Fibroblast of villous mesenchyme (primary cell): Measurements from ENCODE around the gene MINDY3. TPM values are rescaled to one million over a fixed set of nuclear protein-coding genes. Genes with fewer than 3 reads are reported as not detected.

ENCODE experiments used
- DNase-seq: peaks from one replicate; pipeline ENCODE4 v3.0.0-alpha.2; 2010; ENCODE audit warnings: low read depth
- H3K4me3 ChIP-seq: 2 replicates; pipeline ENCODE4 v1.5.1; 2011; ENCODE audit warnings: low read depth, mild to moderate bottlenecking, low read length
- total RNA-seq: library from RNA; depleted of rRNA; stranded (reverse); fragments of >200 nt; gene quantifications from 2 replicates; pipeline ENCODE4 v1.2.3, GENCODE V29; 2012
- TF ChIP-seq, protein P1 (sequence below): IDR thresholded peaks from 2 replicates; pipeline ENCODE4 v1.5.1; 2012; ENCODE audit warnings: low read depth, mild to moderate bottlenecking, low read length; ENCODE audit not compliant: insufficient read depth

MINDY3 gene
- total RNA-seq, 1 donor: 39.7 TPM

- H3K4me3 ChIP-seq: no peak overlapping the region
- TF ChIP-seq, protein P1, sequence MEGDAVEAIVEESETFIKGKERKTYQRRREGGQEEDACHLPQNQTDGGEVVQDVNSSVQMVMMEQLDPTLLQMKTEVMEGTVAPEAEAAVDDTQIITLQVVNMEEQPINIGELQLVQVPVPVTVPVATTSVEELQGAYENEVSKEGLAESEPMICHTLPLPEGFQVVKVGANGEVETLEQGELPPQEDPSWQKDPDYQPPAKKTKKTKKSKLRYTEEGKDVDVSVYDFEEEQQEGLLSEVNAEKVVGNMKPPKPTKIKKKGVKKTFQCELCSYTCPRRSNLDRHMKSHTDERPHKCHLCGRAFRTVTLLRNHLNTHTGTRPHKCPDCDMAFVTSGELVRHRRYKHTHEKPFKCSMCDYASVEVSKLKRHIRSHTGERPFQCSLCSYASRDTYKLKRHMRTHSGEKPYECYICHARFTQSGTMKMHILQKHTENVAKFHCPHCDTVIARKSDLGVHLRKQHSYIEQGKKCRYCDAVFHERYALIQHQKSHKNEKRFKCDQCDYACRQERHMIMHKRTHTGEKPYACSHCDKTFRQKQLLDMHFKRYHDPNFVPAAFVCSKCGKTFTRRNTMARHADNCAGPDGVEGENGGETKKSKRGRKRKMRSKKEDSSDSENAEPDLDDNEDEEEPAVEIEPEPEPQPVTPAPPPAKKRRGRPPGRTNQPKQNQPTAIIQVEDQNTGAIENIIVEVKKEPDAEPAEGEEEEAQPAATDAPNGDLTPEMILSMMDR: no peak
- no peak for DNase-seq
Observed at GRCh38 chr10:15868006-15868405, 7.7 kb upstream of the MINDY3 start.

DNA sequence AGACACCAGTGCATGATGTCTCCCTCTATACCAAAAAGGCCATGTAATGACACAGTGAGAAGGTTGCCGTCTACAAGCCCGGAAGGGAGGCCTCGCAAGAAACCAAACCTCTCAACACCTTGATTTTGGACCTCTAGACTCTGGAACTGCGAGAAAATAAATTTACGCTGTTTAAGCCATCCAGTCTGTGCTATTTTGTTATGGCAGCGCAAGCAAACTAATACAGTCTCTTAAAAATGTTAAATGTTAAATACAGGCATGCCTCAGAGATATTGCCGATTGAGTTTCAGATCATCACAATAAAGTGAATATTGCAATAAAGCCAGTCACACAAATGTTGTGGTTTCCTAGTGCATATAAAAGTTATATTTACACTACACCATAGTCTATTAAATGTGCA, 5.0 kb upstream of the MINDY3 start:
- TF ChIP-seq, protein P1: no peak
- no peak for DNase-seq
- no peak overlapping the region for H3K4me3 ChIP-seq

DNA sequence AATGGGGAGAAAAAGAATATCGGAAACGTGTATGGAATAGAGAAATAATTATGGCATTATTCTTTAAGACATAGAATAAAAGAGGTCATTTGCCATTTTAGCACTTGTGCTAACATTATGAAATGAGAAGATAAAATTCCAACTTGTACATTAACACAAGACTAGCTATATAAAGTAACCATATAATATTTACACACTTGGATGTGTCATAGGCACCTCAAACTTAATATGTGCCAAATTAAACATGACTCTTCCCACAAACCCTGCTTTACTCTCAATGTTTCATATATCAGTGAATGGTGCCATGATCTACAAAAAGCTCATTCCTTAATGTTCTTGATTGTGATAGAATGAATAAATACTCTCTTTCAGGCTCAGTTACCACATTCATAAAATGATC, 4.1 kb upstream of the MINDY3 start:
- TF ChIP-seq, protein P1: no peak
- DNase-seq: no peak
- no peak overlapping the region for H3K4me3 ChIP-seq

GRCh38 chr10:15863733-15864132, 3.4 kb upstream of the MINDY3 start:
- TF ChIP-seq, protein P1: no peak
- no peak for DNase-seq
- H3K4me3 ChIP-seq: no peak overlapping the region

DNA sequence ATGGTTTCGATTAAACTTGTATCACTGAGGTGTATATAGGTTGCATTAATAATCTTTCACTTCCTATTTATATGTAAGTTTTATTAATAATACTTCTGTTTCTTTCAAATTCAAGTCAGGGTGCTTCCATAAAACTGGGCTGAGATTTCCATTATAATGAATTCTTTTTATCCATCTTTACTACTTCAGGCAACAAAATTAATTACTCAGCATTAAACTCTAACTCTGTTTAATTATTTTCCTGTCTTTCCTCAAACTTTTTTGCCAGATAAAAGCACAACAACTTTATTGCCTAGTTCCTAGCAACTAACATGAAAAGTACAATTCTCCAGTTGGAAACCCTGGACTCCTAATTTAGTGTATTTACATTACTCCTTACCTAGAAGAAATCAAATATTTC, 3.0 kb upstream of the MINDY3 start:
- DNase-seq: no peak
- TF ChIP-seq, protein P1: no peak
- no peak overlapping the region for H3K4me3 ChIP-seq

GRCh38 chr10:15860692-15861201, 440 bp upstream of the MINDY3 start:
- TF ChIP-seq, protein P1: no peak

GRCh38 chr10:15859509-15859905, 800 bp downstream of the MINDY3 start:
- TF ChIP-seq, protein P1: no peak
- H3K4me3 ChIP-seq: peak overlapping the region; percentile 94
- DNase-seq: no peak

More at GRCh38 chr10:15860692-15861201, 440 bp upstream of the MINDY3 start:
- peak overlapping the region; percentile 94 for H3K4me3 ChIP-seq
- DNase-seq: no peak
